ENCODE measurements around the gene SIRT5.
A peak's percentile ranks its signal among the peaks of the same experiment; 100 is the strongest.

SIRT5 gene

DNA sequence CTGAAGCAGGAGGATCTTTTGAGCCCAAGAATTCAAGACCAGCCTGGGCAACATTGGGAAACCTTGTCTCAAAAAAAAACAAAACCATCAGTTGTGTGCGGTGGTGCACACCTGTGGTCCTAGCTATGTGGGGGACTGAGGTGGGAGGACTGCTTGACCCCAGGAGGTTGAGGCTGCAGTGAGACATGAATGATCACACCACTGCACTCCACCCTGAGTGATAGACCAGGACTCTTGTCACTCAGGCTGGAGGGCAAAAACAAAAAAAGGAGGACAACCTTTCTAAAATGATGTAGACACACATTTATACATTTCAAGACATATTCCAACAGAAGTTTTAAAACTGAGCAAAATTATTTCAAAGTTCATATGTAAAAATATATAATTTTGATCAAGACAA is 85.9 kb downstream of the SIRT5 start:
- no peak overlapping the region for H2AK5ac ChIP-seq (ENCODE audit: low read length)
- no peak overlapping the region for H2BK120ac ChIP-seq (ENCODE audit: insufficient read depth, low read length, poor library complexity)
- H3K79me2 ChIP-seq (ENCODE audit: control insufficient read depth, insufficient read depth, low read length, poor library complexity): peaks cover 2% of the 10 kb centered on the region
- no peak overlapping the region for H3K4me3 ChIP-seq (ENCODE audit: low read depth, low read length)
- no peak overlapping the region for H2BK5ac ChIP-seq (ENCODE audit: low read depth, low read length, poor library complexity)
- no CpG with 5 or more reads among the region's 1 CpG for WGBS (ENCODE audit: extremely low coverage, insufficient coverage, insufficient read length)
- no peaks in the 10 kb centered on the region for H3K9me3 ChIP-seq (ENCODE audit: insufficient read depth, low read depth, low read length)
- H3K4ac ChIP-seq (ENCODE audit: low read depth, low read length): peak overlapping the region; percentile 68
- no peaks in the 10 kb centered on the region for H3K79me1 ChIP-seq (ENCODE audit: low read length)
- DNase-seq: no peak
- H3K27me3 ChIP-seq (ENCODE audit: insufficient read depth, low read length): no peaks in the 10 kb centered on the region
- no peak overlapping the region for H3K23ac ChIP-seq (ENCODE audit: low read length)
- no peak overlapping the region for H4K8ac ChIP-seq (ENCODE audit: low read depth, low read length)
- H3K36me3 ChIP-seq (ENCODE audit: control insufficient read depth in 1 of 2, insufficient read depth in 2 of 2, low read length in 2 of 2): no peaks in the 10 kb centered on the region
- H4K12ac ChIP-seq (ENCODE audit: low read depth, low read length): no peak overlapping the region
- H2AFZ ChIP-seq (ENCODE audit: insufficient read depth, low read length, poor library complexity): no peak overlapping the region
- no peak overlapping the region for H2BK12ac ChIP-seq (ENCODE audit: low read length)
- H3K27ac ChIP-seq (ENCODE audit: low read depth, low read length): no peak overlapping the region
- no peak overlapping the region for H3K14ac ChIP-seq (ENCODE audit: low read length)
- H4K91ac ChIP-seq (ENCODE audit: low read depth, low read length): no peak overlapping the region
- H3K4me1 ChIP-seq (ENCODE audit: control insufficient read depth in 1 of 2, insufficient read depth in 2 of 2, low read length in 2 of 2): no peaks in the 10 kb centered on the region
- no peak overlapping the region for H3K18ac ChIP-seq (ENCODE audit: low read length)
- H3K4me2 ChIP-seq (ENCODE audit: low read length): no peak overlapping the region
- H3K9ac ChIP-seq (ENCODE audit: low read length): no peak overlapping the region

DNA sequence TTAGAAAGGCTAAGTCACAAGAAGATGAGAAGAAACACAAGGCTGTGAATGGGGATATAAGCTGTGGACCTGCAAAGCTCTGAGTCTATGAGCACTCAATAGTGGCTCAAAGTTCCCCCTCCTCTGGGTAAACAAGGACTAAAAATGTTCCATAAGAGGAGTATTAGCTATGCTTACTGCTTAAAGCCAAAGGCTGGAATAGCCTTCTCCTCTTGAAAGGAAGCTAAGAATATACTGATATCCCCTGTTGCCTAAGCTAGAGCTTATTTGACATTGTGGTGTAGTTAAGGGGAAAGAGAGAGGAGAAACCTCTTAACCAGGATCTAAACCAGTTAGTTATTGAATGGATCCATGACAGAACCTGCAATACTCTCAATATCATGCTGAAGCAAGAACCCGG is 86.5 kb downstream of the SIRT5 start:
- Histone ChIP-seq H3K36me3 (ENCODE audit: control insufficient read depth in 1 of 2, insufficient read depth in 2 of 2, low read length in 2 of 2) (no peaks in the 10 kb centered on the region), H3K23ac (ENCODE audit: low read length) (no peak overlapping the region), H4K8ac (ENCODE audit: low read depth, low read length) (no peak overlapping the region), H3K9me3 (ENCODE audit: insufficient read depth, low read depth, low read length) (no peaks in the 10 kb centered on the region), H2BK5ac (ENCODE audit: low read depth, low read length, poor library complexity) (no peak overlapping the region), H3K14ac (ENCODE audit: low read length) (no peak overlapping the region), H3K4me3 (ENCODE audit: low read depth, low read length) (no peak overlapping the region), H4K12ac (ENCODE audit: low read depth, low read length) (no peak overlapping the region), H3K4me2 (ENCODE audit: low read length) (no peak overlapping the region), H2AK5ac (ENCODE audit: low read length) (no peak overlapping the region), H2AFZ (ENCODE audit: insufficient read depth, low read length, poor library complexity) (no peak overlapping the region), H3K79me2 (ENCODE audit: control insufficient read depth, insufficient read depth, low read length, poor library complexity) (peaks cover 2% of the 10 kb centered on the region), H3K79me1 (ENCODE audit: low read length) (no peaks in the 10 kb centered on the region), H3K4ac (ENCODE audit: low read depth, low read length) (no peak overlapping the region), H3K27me3 (ENCODE audit: insufficient read depth, low read length) (no peaks in the 10 kb centered on the region), H3K9ac (ENCODE audit: low read length) (no peak overlapping the region), H2BK12ac (ENCODE audit: low read length) (no peak overlapping the region), H3K4me1 (ENCODE audit: control insufficient read depth in 1 of 2, insufficient read depth in 2 of 2, low read length in 2 of 2) (no peaks in the 10 kb centered on the region), H3K18ac (ENCODE audit: low read length) (no peak overlapping the region), H4K91ac (ENCODE audit: low read depth, low read length) (no peak overlapping the region), H2BK120ac (ENCODE audit: insufficient read depth, low read length, poor library complexity) (no peak overlapping the region), H3K27ac (ENCODE audit: low read depth, low read length) (no peak overlapping the region)
- WGBS (ENCODE audit: extremely low coverage, insufficient coverage, insufficient read length): no CpG with 5 or more reads among the region's 1 CpG
- DNase-seq: no peak

DNA sequence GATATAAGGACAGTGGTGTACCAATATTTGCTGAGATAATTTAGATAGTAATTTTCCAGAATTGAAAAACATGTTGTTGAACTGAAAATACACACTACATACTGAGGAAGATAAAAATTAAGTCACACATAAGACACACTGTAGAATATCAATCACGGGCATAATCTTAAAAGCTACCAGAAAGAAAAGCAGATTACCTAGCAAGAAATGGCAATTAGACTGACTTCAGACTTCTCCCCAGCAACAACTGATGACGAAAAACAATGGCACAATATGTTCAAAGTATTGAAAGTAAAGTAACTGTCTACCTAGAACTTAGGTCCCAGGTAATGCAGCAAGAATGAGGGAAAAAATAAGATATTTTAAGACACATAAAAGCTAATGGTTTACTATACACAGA is 87.2 kb downstream of the SIRT5 start:
- H3K27ac ChIP-seq (ENCODE audit: low read depth, low read length): no peak overlapping the region
- no peak overlapping the region for H3K4me3 ChIP-seq (ENCODE audit: low read depth, low read length)
- H3K9me3 ChIP-seq (ENCODE audit: insufficient read depth, low read depth, low read length): no peaks in the 10 kb centered on the region
- no peak overlapping the region for H3K9ac ChIP-seq (ENCODE audit: low read length)
- no peak overlapping the region for H3K14ac ChIP-seq (ENCODE audit: low read length)
- H4K8ac ChIP-seq (ENCODE audit: low read depth, low read length): no peak overlapping the region
- no peaks in the 10 kb centered on the region for H3K27me3 ChIP-seq (ENCODE audit: insufficient read depth, low read length)
- no peak overlapping the region for H3K4me2 ChIP-seq (ENCODE audit: low read length)
- H4K12ac ChIP-seq (ENCODE audit: low read depth, low read length): no peak overlapping the region
- no peak overlapping the region for H2AFZ ChIP-seq (ENCODE audit: insufficient read depth, low read length, poor library complexity)
- no peak overlapping the region for H3K4ac ChIP-seq (ENCODE audit: low read depth, low read length)
- no peaks in the 10 kb centered on the region for H3K4me1 ChIP-seq (ENCODE audit: control insufficient read depth in 1 of 2, insufficient read depth in 2 of 2, low read length in 2 of 2)
- no peak overlapping the region for H2BK12ac ChIP-seq (ENCODE audit: low read length)
- H3K36me3 ChIP-seq (ENCODE audit: control insufficient read depth in 1 of 2, insufficient read depth in 2 of 2, low read length in 2 of 2): no peaks in the 10 kb centered on the region
- no peak for DNase-seq
- no peak overlapping the region for H2BK5ac ChIP-seq (ENCODE audit: low read depth, low read length, poor library complexity)
- no CpG with 5 or more reads among the region's 2 CpGs for WGBS (ENCODE audit: extremely low coverage, insufficient coverage, insufficient read length)
- no peak overlapping the region for H2AK5ac ChIP-seq (ENCODE audit: low read length)
- no peak overlapping the region for H3K18ac ChIP-seq (ENCODE audit: low read length)
- peaks cover 2% of the 10 kb centered on the region for H3K79me2 ChIP-seq (ENCODE audit: control insufficient read depth, insufficient read depth, low read length, poor library complexity)
- no peak overlapping the region for H3K23ac ChIP-seq (ENCODE audit: low read length)
- no peaks in the 10 kb centered on the region for H3K79me1 ChIP-seq (ENCODE audit: low read length)
- no peak overlapping the region for H4K91ac ChIP-seq (ENCODE audit: low read depth, low read length)
- no peak overlapping the region for H2BK120ac ChIP-seq (ENCODE audit: insufficient read depth, low read length, poor library complexity)

DNA sequence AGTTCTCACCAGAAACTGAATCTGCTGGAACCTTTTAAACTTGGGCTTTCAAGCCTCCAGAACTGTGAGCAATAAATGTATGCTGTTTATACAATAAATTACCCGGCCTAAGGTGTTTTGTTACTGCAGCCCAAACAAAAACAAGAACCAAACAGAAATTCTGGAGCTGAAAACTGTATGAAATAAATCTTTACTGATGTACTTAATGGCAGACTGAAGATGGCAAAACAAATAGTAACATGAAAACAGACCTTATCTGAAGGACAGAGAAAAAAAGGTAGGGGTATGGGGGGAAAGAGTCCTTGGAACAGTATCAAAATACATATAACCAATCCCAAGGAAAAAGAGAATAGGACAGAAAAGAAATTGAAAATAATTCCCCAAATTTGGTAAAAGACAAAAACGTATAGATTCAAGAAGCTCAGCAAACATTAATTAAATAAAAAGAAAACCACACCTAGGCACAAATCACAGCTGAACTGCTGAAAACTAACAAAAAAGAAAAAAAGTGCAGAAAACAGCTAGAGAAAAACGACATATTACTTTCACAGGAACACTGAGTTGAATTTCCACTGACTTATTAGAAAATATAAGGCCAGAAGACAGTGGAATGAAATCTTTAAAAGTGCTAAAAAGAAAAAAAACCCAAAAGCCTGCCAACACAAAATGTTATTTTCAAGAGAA is 88.4 kb downstream of the SIRT5 start:
- no peak overlapping the region for H3K18ac ChIP-seq (ENCODE audit: low read length)
- H2BK12ac ChIP-seq (ENCODE audit: low read length): no peak overlapping the region
- no CpG with 5 or more reads among the region's 3 CpGs for WGBS (ENCODE audit: extremely low coverage, insufficient coverage, insufficient read length)
- H3K4me2 ChIP-seq (ENCODE audit: low read length): no peak overlapping the region
- no peak overlapping the region for H4K12ac ChIP-seq (ENCODE audit: low read depth, low read length)
- no peak for DNase-seq
- no peaks in the 10 kb centered on the region for H3K79me1 ChIP-seq (ENCODE audit: low read length)
- H3K27ac ChIP-seq (ENCODE audit: low read depth, low read length): no peak overlapping the region
- H3K4me3 ChIP-seq (ENCODE audit: low read depth, low read length): no peak overlapping the region
- no peak overlapping the region for H3K9ac ChIP-seq (ENCODE audit: low read length)
- H2BK120ac ChIP-seq (ENCODE audit: insufficient read depth, low read length, poor library complexity): no peak overlapping the region
- peak overlapping the region; percentile 52 for H3K4ac ChIP-seq (ENCODE audit: low read depth, low read length)
- H4K91ac ChIP-seq (ENCODE audit: low read depth, low read length): no peak overlapping the region
- peaks cover 2% of the 10 kb centered on the region for H3K79me2 ChIP-seq (ENCODE audit: control insufficient read depth, insufficient read depth, low read length, poor library complexity)
- H3K4me1 ChIP-seq (ENCODE audit: control insufficient read depth in 1 of 2, insufficient read depth in 2 of 2, low read length in 2 of 2): no peaks in the 10 kb centered on the region
- no peak overlapping the region for H2AK5ac ChIP-seq (ENCODE audit: low read length)
- H3K9me3 ChIP-seq (ENCODE audit: insufficient read depth, low read depth, low read length): no peaks in the 10 kb centered on the region
- H2AFZ ChIP-seq (ENCODE audit: insufficient read depth, low read length, poor library complexity): no peak overlapping the region
- H3K14ac ChIP-seq (ENCODE audit: low read length): no peak overlapping the region
- no peak overlapping the region for H4K8ac ChIP-seq (ENCODE audit: low read depth, low read length)
- no peak overlapping the region for H2BK5ac ChIP-seq (ENCODE audit: low read depth, low read length, poor library complexity)
- H3K27me3 ChIP-seq (ENCODE audit: insufficient read depth, low read length): no peaks in the 10 kb centered on the region
- H3K36me3 ChIP-seq (ENCODE audit: control insufficient read depth in 1 of 2, insufficient read depth in 2 of 2, low read length in 2 of 2): no peaks in the 10 kb centered on the region
- H3K23ac ChIP-seq (ENCODE audit: low read length): no peak overlapping the region
